Islet precursor cell (in vitro differentiated cells): ENCODE measurements around the gene NIT2.
A peak's percentile ranks its signal among the peaks of the same experiment; 100 is the strongest.
"Not testable (repeated sequence)": the region's sequence is repeated elsewhere in the genome, so short reads cannot be mapped to it uniquely, and the experiment has no call there.

Experiments
- DNase-seq: peaks from one replicate; pipeline ENCODE4 v3.0.0-alpha.2; 2018

The NIT2 gene, protein sequence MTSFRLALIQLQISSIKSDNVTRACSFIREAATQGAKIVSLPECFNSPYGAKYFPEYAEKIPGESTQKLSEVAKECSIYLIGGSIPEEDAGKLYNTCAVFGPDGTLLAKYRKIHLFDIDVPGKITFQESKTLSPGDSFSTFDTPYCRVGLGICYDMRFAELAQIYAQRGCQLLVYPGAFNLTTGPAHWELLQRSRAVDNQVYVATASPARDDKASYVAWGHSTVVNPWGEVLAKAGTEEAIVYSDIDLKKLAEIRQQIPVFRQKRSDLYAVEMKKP

GRCh38 chr3:100334488-100335351 is at the start of gene NIT2:
NIT2 (plus strand) TSS chr3:100334757; CDS start chr3:100334792, 35 bp downstream.
- peak; percentile 96 for DNase-seq

DNA sequence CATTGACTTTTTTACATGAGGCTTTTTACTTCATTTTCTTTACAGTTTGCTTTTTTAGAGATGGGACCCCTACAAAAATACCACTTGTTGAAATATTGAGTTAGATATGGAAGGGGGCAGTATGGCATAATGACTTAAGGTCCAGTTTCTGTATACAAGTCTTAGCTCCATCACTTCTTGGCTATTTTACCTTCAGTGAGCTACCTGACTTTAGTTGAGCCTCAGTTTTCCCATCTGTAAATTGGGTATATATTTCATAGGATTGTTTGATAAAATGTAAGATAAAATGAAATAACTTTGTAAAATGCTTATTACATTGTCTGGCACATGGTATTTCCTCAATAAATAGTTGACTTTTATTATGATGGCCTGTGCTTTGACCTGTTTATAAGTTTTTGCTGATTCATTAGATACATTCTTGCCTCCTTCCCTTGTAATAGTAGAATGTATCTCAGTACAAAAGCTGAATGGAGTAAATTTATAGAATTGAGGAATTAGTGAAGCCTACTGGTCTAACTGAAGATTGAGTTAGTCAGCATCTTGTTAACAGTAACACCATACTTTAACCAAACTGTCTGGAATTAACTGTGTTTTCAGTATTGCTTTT is 46.2 kb upstream of the NIT2 start:
- no peak for DNase-seq

- no peak for DNase-seq
Observed at GRCh38 chr3:100289339-100289738, 45.2 kb upstream of the NIT2 start.

DNA sequence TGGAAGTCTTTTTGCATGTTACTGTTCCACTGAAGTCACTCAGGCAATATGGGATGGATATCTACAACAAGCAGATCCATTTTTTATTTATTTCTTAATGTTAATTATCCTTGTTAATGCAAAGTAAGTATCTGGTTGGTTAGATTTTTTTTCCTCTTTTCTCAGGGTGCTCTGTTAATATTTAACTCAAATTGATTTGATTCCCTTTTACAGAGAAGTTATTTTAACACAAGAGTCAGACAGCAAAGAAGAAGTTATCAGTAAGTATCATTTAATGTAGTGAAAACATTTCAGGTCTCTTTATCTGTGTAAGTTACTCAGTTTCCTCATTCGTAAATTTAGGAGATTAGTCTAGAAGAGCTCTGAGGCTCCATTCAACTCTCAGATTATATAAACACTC is 39.5 kb upstream of the NIT2 start:
- DNase-seq: no peak

- no peak for DNase-seq
Observed at GRCh38 chr3:100297784-100298183, 36.8 kb upstream of the NIT2 start.

DNA sequence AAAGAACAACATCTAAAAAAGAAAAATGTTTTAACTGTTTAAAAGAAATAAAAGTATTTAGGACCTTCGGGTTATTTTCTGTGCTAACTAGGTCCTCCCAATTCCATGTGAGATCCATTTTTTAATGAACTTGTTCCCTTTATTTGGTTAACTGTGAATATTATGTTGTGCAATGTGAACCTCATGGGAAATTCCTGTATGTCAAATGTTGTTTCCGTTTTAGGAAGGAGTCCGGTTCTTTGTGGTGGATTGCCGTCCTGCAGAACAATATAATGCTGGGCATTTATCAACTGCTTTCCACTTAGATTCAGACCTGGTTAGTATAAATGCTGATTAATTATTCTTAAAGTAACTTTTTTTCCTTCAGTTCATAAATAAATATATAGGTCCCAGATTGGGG is 35.5 kb upstream of the NIT2 start:
- no peak for DNase-seq

DNA sequence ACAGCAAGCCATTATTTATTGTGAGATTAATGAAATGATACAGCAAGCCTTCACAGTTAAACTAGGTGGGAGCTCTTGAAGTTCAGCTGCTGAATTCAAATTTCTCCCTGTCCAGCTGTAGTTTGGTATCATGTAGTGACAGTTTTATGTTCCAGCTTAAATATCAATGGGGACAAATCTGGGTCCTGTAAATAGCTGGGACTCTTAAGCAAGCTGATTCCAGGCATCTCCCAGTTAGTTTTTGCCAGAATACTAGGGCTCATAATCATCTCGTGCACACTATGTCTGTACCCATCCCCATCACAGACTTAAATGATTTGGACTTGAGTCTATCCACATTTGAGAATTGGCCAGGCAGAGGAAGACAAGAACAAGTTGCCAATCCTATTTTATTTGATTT is 27.9 kb upstream of the NIT2 start:
- no peak for DNase-seq

GRCh38 chr3:100310355-100310965 is 24.1 kb upstream of the NIT2 start:
- DNase-seq: no peak

- DNase-seq: no peak
Observed at GRCh38 chr3:100311011-100311410, 23.5 kb upstream of the NIT2 start.

- no peak for DNase-seq
Observed at GRCh38 chr3:100316641-100317069, 17.9 kb upstream of the NIT2 start.

GRCh38 chr3:100317912-100318311 is 16.6 kb upstream of the NIT2 start:
- DNase-seq: no peak

GRCh38 chr3:100319951-100320350 is 14.6 kb upstream of the NIT2 start:
- no peak for DNase-seq

DNA sequence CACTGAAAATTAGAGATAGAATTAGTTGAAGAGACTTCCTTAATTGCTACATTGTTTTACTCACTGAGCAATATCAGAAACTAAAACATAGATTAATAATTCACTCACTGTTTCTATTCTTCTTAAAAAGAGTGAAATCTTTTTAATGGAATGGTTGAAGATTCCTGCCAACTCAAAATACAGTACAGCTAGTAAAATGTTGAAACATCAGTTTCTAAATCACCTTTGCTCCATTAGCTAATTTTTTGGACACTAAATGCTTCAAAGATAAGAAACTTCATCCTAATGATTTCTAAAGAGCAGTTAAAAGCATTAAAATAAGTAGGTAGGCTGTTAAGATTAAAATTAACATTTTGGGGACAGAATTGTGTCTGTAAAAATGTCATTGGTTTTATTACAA is 10.5 kb upstream of the NIT2 start:
- DNase-seq: no peak

- DNase-seq: no peak
Observed at GRCh38 chr3:100325827-100326226, 8.7 kb upstream of the NIT2 start.

GRCh38 chr3:100327377-100327776 is 7.2 kb upstream of the NIT2 start:
- not testable (repeated sequence) for DNase-seq

- no peak for DNase-seq
Observed at GRCh38 chr3:100329800-100330489, 4.6 kb upstream of the NIT2 start.

DNA sequence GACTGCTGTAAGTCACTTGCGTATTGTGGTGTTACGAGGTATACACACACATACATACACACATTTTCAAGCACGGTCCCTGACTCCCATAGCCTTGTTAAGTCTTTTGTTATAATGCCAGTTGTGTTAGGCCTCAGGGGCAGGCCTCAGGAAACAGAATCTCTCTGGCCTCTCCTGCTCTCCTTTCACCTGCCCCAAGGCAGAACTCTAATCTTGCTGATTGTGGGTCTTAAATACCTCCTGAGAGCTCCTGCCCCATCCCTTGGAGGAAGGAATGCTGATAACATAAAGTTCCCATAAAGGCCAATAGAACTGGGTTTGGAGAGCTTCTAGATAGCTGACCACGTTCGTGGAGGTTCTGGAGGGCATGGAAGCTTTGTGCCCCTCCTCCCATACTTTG is 3.9 kb upstream of the NIT2 start:
- DNase-seq: no peak

DNA sequence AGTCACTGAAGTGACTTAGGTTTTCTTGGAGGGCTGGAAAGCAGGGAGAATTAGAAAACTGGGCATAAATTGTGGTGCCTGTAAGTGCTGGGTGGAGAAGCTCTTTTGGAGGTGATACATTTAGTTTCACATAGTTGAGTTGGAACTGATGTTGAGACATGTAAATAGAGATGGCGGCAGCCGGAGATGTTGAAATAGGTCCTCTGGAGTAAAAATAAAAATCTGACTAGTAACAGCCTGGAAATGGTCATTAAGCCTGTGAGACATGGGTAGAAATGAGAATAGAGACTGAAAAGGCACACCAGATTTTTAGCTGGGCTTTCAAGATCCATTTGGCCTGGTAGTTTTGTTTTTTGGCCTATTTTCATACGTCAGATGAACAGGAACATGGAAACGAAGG is 2.9 kb upstream of the NIT2 start:
- no peak for DNase-seq

DNA sequence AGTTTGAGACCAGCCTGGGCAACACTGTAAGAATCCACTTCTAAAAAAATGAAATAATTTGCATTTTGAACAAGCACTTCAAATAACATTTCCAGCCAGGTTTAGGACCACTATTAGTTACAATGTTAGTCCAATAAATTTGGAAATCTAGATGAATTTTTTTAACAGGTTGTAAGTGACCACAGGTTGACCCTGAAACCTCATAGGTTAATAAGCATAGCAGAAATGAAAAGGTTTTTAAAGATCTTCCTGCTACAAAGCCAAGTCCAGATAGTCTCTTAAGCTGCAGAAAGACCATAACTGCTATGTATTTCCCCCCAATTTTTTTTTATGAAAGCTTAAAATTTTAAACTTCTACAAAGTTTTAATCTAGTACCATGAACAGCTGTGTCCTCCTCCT is 1.5 kb upstream of the NIT2 start:
- no peak for DNase-seq

GRCh38 chr3:100333970-100334487 is 528 bp upstream of the NIT2 start:
- DNase-seq: no peak

- no peak for DNase-seq
Observed at GRCh38 chr3:100335434-100335833, 877 bp downstream of the NIT2 start.

- DNase-seq: not testable (repeated sequence)
Observed at GRCh38 chr3:100336229-100336628, 1.7 kb downstream of the NIT2 start.

DNA sequence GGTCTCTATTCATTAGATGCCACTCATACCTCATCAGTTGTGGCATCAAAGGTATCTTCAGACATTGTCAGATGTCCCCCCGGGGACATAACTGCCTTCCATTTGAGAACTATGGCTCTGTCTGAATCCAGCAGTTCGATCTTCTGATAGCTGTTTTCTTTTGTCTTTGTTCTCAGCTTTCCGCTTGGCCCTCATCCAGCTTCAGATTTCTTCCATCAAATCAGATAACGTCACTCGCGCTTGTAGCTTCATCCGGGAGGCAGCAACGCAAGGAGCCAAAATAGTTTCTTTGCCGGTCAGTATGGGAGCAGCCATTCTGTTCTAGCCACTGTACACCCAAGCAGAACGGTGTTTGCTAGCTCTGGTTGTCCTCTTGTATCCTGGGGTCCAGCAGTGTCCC is 4.4 kb downstream of the NIT2 start:
- DNase-seq: no peak
